Caco-2 (cell line): ENCODE data around the gene RAP1GAP2. TPM values are rescaled to one million over a fixed set of nuclear protein-coding genes. Genes with fewer than 3 reads are reported as not detected.
"Not testable (repeated sequence)": the region's sequence is repeated elsewhere in the genome, so short reads cannot be mapped to it uniquely, and the experiment has no call there.

Source experiments
- BruUV-seq: library from RNA; stranded (reverse); fragments of 400-500 nt; replicated peaks from 2 replicates; lab custom pipeline; 2021; lab: Mats Ljungman, UMichigan
- CTCF ChIA-PET: fragments of 300-600 bp; sonication (Branson Sonifier 250); formaldehyde crosslinking; loops from one replicate; lab custom pipeline; 2022; ENCODE audit warnings: antibody characterized with exemption; lab: Charles Lee
- POLR2A ChIA-PET: fragments of 300-600 bp; sonication (Branson Sonifier 250); formaldehyde crosslinking; loops from one replicate; lab custom pipeline; 2022; ENCODE audit warnings: antibody characterized with exemption; lab: Charles Lee
- DNase-seq, 2 experiments: peaks; one replicate each; pipeline versions ENCODE4 v3.0.0 to v3.0.0-alpha.2; 2020 to 2022
- H3K27me3 ChIP-seq: replicated peaks from 2 replicates; pipeline ENCODE4 v1.6.0; 2011; ENCODE audit warnings: low read length; ENCODE audit not compliant: control insufficient read depth, insufficient read depth
- H3K36me3 ChIP-seq: 2 replicates; pipeline ENCODE4 v1.5.1; 2011; ENCODE audit warnings: low read length; ENCODE audit not compliant: control insufficient read depth, insufficient read depth
- H3K4me1 ChIP-seq: fragments of 250-450 bp; sonication (Bioruptor Pico); 2 replicates; pipeline ENCODE4 v1.5.1; 2020; ENCODE audit warnings: mild to moderate bottlenecking
- H3K4me3 ChIP-seq: 2 replicates; pipeline ENCODE4 v1.5.1; 2011; ENCODE audit warnings: low read depth, mild to moderate bottlenecking, control low read depth, low read length
- H3K9me3 ChIP-seq: fragments of 250-450 bp; sonication (Bioruptor Pico); 2 replicates; pipeline ENCODE4 v1.5.1; 2020; ENCODE audit warnings: mild to moderate bottlenecking, moderate library complexity
- H3K27ac Mint-ChIP-seq: one replicate; pipeline ENCODE4 v1.8.0; 2022; ENCODE audit warnings: mixed read lengths; ENCODE audit not compliant: unreplicated experiment
- H3K27me3 Mint-ChIP-seq: one replicate; pipeline ENCODE4 v1.8.0; 2022; ENCODE audit warnings: mixed read lengths; ENCODE audit not compliant: insufficient read depth, unreplicated experiment
- H3K36me3 Mint-ChIP-seq: one replicate; pipeline ENCODE4 v1.8.0; 2022; ENCODE audit warnings: mild to moderate bottlenecking, mixed read lengths; ENCODE audit not compliant: insufficient read depth, unreplicated experiment
- H3K4me1 Mint-ChIP-seq: one replicate; pipeline ENCODE4 v1.8.0; 2022; ENCODE audit warnings: low read depth, mixed read lengths; ENCODE audit not compliant: unreplicated experiment
- H3K4me3 Mint-ChIP-seq: one replicate; pipeline ENCODE4 v1.8.0; 2022; ENCODE audit warnings: mild to moderate bottlenecking, moderate library complexity, mixed read lengths; ENCODE audit not compliant: unreplicated experiment
- H3K9me3 Mint-ChIP-seq: one replicate; pipeline ENCODE4 v1.8.0; 2022; ENCODE audit warnings: mixed read lengths; ENCODE audit not compliant: unreplicated experiment
- intact Hi-C: fragments of 100-400 bp; cut with micrococcal nuclease; formaldehyde crosslinking; loops from one replicate; pipeline ENCODE4 v1.10.0; 2022; ENCODE audit not compliant: unreplicated experiment
- total RNA-seq: library from RNA; stranded (reverse); gene quantifications from 2 replicates; pipeline ENCODE4 v1.2.3, GENCODE V29; 2022
- TF ChIP-seq, protein P1 (sequence below), 2 experiments: fragments of 200-600 bp in 1 of 2; IDR thresholded peaks; 1 replicate in 1 of 2; 2 replicates in 1 of 2; pipeline versions ENCODE4 v1.5.1 to v1.8.0; 2011 to 2022; ENCODE audit warnings: antibody characterized with exemption in 1 of 2, control low read depth in 1 of 2, inconsistent platforms in 1 of 2, low read depth in 1 of 2, low read length in 1 of 2, mild to moderate bottlenecking in 1 of 2, moderate library complexity in 1 of 2; ENCODE audit not compliant: insufficient read depth in 1 of 2, severe bottlenecking in 1 of 2, unreplicated experiment in 1 of 2

RAP1GAP2 gene
- total RNA-seq, 1 experiment from 2014 or later: 45.3 TPM

DNA sequence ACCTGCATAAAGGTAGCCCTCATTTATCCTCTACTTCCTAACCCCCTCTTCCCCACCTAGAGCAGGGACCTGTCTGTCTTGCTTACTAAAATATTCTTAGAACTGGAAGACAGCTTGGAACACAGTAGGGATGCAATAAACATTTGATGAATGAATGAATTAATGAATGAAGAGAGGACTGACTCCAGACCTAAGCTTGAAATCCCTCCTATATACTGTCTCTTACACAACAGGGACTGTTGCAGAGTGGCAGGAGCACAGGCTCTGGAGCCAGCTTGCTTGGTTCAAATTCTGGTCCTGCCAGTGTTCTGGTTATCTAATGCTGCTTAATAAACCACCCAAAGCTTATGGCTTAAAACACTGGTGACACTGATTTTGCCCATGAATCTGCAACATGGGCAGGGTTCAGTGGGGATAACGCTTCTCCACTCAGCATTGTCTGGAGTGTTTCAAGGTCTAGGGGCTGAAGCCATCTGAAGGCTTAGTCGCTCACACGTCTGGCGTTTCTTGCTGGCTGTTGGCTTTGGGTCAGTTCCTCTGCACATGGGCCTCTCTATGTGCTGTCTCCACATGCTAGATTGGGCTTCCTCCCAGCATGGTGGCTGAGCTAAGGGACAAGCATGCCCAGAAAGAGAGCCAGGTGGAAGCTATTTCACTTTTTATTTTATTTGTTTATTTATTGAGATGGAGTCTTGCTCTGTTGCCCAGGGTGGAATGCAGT, 12.8 kb upstream of the RAP1GAP2 start:
- POLR2A ChIA-PET: no interaction called here
- no peaks in the 10 kb centered on the region for H3K27me3 Mint-ChIP-seq
- BruUV-seq: no TSS peak

GRCh38 chr17:2784864-2785263, 11.4 kb upstream of the RAP1GAP2 start:
- Mint-ChIP-seq H3K4me3 (no peak overlapping the region), H3K9me3 (no peaks in the 10 kb centered on the region), H3K27me3 (no peaks in the 10 kb centered on the region), H3K27ac (no peak overlapping the region), H3K4me1 (peaks cover 6% of the 10 kb centered on the region), H3K36me3 (no peaks in the 10 kb centered on the region)
- BruUV-seq: no TSS peak
- ChIA-PET CTCF (interaction anchor here (1.0 to 1.5 kb wide), 2 partner anchors 41 to 42 kb away, joined by 3 to 7 read pairs; no protein-coding TSS in a partner anchor), POLR2A (no interaction called here)
- no peaks in the 10 kb centered on the region for H3K27me3 ChIP-seq
- intact Hi-C loops: no loop called here
- TF ChIP-seq, protein P1, sequence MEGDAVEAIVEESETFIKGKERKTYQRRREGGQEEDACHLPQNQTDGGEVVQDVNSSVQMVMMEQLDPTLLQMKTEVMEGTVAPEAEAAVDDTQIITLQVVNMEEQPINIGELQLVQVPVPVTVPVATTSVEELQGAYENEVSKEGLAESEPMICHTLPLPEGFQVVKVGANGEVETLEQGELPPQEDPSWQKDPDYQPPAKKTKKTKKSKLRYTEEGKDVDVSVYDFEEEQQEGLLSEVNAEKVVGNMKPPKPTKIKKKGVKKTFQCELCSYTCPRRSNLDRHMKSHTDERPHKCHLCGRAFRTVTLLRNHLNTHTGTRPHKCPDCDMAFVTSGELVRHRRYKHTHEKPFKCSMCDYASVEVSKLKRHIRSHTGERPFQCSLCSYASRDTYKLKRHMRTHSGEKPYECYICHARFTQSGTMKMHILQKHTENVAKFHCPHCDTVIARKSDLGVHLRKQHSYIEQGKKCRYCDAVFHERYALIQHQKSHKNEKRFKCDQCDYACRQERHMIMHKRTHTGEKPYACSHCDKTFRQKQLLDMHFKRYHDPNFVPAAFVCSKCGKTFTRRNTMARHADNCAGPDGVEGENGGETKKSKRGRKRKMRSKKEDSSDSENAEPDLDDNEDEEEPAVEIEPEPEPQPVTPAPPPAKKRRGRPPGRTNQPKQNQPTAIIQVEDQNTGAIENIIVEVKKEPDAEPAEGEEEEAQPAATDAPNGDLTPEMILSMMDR (IDR thresholded peaks at IDR 0.05; ENCODE audit: insufficient read depth in 1 of 2, low read depth in 1 of 2, low read length in 1 of 2, severe bottlenecking in 1 of 2, unreplicated experiment in 1 of 2): no peak
- H3K4me3 ChIP-seq: no peak overlapping the region
- H3K9me3 ChIP-seq: no peaks in the 10 kb centered on the region
- no peak for DNase-seq
- H3K4me1 ChIP-seq: peaks cover 4% of the 10 kb centered on the region; the same call in 1 of the 2 replicates
- H3K36me3 ChIP-seq: no peaks in the 10 kb centered on the region

More for the DNA sequence above, 12.8 kb upstream of the RAP1GAP2 start:
- H3K36me3 Mint-ChIP-seq: no peaks in the 10 kb centered on the region
- no peak overlapping the region for H3K4me3 ChIP-seq
- H3K27me3 ChIP-seq: no peaks in the 10 kb centered on the region
- intact Hi-C loops: no loop called here
- no peaks in the 10 kb centered on the region for H3K9me3 Mint-ChIP-seq
- peaks cover 6% of the 10 kb centered on the region for H3K4me1 Mint-ChIP-seq
- H3K4me1 ChIP-seq: peaks cover 4% of the 10 kb centered on the region; the same call in 1 of the 2 replicates
- DNase-seq: no peak
- H3K27ac Mint-ChIP-seq: no peak overlapping the region
- TF ChIP-seq, protein P1 (IDR thresholded peaks at IDR 0.05; ENCODE audit: insufficient read depth in 1 of 2, low read depth in 1 of 2, low read length in 1 of 2, severe bottlenecking in 1 of 2, unreplicated experiment in 1 of 2): no peak
- CTCF ChIA-PET: no interaction called here
- no peaks in the 10 kb centered on the region for H3K36me3 ChIP-seq
- H3K4me3 Mint-ChIP-seq: no peak overlapping the region
- H3K9me3 ChIP-seq: no peaks in the 10 kb centered on the region

- H3K36me3 ChIP-seq, H3K4me1 ChIP-seq, DNase-seq, H3K27ac Mint-ChIP-seq, intact Hi-C loops, H3K36me3 Mint-ChIP-seq, H3K4me3 ChIP-seq, H3K4me3 Mint-ChIP-seq, H3K27me3 Mint-ChIP-seq, H3K27me3 ChIP-seq, H3K9me3 Mint-ChIP-seq, H3K9me3 ChIP-seq, BruUV-seq, H3K4me1 Mint-ChIP-seq: not testable (repeated sequence)
- POLR2A ChIA-PET: interaction anchor here (1.1 kb wide), 1 partner anchor 11 kb away, joined by 5 read pairs; no protein-coding TSS in a partner anchor
- CTCF ChIA-PET: interaction anchor here (0.6 to 1.8 kb wide), 15 partner anchors 9 to 1591 kb away, joined by 3 to 22 read pairs (median 4); no protein-coding TSS in a partner anchor
Measured at GRCh38 chr17:2785376-2785775, 10.9 kb upstream of the RAP1GAP2 start.
